ENCODE results near the gene PRXL2A. TPM values are rescaled to one million over a fixed set of nuclear protein-coding genes. Genes with fewer than 3 reads are reported as not detected.

Gene PRXL2A
- total and polyA plus RNA-seq, 2 experiments from 2014 or later, result 31.8 to 51.7 TPM

DNA sequence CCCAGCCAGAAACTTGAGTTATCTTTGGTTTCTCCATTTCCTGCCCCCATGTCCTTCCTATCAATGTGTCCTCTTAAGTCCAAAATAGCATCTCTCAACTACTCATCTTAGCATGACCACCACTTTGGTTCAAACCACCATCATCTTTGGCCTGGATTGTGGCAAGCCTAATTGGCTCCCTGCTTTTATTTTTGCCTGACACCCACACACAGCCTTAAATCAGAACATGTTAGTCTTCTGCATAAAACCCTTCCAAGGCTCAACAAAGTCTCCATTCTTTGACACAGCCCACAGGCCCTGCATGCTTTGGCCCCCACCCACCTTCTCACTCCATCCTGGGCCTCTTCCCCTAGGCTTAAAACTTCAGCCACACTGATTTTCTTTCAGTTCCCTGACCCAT lies 43.7 kb downstream of the PRXL2A start:
- Mint-ChIP-seq H3K4me1 (peaks cover 16% of the 10 kb centered on the region), H3K4me3 (no peak overlapping the region), H3K36me3 (ENCODE audit: low read depth) (no peaks in the 10 kb centered on the region; the same call in 2 of the 3 replicates), H3K27me3 (ENCODE audit: insufficient read depth, low read depth, poor library complexity) (peaks cover 12% of the 10 kb centered on the region), H3K27ac (no peak overlapping the region), H3K9me3 (no peaks in the 10 kb centered on the region)
- peaks cover 22% of the 10 kb centered on the region for H3K4me1 ChIP-seq (ENCODE audit: insufficient read depth)
- peaks cover 5% of the 10 kb centered on the region; the same call in 1 of the 2 replicates for H3K27me3 ChIP-seq (ENCODE audit: insufficient read depth)
- H3K4me3 ChIP-seq, result no peak overlapping the region
- no peak for TF ChIP-seq NANOG (IDR thresholded peaks at IDR 0.05; ENCODE audit: borderline replicate concordance)
- no peak for TF ChIP-seq CREB1 (CRISPR knock-in tag; IDR thresholded peaks at IDR 0.05; ENCODE audit: low read depth)
- TF ChIP-seq, protein P1, sequence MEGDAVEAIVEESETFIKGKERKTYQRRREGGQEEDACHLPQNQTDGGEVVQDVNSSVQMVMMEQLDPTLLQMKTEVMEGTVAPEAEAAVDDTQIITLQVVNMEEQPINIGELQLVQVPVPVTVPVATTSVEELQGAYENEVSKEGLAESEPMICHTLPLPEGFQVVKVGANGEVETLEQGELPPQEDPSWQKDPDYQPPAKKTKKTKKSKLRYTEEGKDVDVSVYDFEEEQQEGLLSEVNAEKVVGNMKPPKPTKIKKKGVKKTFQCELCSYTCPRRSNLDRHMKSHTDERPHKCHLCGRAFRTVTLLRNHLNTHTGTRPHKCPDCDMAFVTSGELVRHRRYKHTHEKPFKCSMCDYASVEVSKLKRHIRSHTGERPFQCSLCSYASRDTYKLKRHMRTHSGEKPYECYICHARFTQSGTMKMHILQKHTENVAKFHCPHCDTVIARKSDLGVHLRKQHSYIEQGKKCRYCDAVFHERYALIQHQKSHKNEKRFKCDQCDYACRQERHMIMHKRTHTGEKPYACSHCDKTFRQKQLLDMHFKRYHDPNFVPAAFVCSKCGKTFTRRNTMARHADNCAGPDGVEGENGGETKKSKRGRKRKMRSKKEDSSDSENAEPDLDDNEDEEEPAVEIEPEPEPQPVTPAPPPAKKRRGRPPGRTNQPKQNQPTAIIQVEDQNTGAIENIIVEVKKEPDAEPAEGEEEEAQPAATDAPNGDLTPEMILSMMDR (conservative IDR thresholded peaks at IDR 0.05; ENCODE audit: low read depth in 2 of 2), result no peak
- no peak for TF ChIP-seq JUNB (IDR thresholded peaks at IDR 0.05; ENCODE audit: unreplicated experiment)
- TF ChIP-seq, protein P2, sequence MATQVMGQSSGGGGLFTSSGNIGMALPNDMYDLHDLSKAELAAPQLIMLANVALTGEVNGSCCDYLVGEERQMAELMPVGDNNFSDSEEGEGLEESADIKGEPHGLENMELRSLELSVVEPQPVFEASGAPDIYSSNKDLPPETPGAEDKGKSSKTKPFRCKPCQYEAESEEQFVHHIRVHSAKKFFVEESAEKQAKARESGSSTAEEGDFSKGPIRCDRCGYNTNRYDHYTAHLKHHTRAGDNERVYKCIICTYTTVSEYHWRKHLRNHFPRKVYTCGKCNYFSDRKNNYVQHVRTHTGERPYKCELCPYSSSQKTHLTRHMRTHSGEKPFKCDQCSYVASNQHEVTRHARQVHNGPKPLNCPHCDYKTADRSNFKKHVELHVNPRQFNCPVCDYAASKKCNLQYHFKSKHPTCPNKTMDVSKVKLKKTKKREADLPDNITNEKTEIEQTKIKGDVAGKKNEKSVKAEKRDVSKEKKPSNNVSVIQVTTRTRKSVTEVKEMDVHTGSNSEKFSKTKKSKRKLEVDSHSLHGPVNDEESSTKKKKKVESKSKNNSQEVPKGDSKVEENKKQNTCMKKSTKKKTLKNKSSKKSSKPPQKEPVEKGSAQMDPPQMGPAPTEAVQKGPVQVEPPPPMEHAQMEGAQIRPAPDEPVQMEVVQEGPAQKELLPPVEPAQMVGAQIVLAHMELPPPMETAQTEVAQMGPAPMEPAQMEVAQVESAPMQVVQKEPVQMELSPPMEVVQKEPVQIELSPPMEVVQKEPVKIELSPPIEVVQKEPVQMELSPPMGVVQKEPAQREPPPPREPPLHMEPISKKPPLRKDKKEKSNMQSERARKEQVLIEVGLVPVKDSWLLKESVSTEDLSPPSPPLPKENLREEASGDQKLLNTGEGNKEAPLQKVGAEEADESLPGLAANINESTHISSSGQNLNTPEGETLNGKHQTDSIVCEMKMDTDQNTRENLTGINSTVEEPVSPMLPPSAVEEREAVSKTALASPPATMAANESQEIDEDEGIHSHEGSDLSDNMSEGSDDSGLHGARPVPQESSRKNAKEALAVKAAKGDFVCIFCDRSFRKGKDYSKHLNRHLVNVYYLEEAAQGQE (IDR thresholded peaks at IDR 0.05; ENCODE audit: unreplicated experiment), result no peak
- no peak for TF ChIP-seq ZNF331 (CRISPR knock-in tag; IDR thresholded peaks at IDR 0.05; ENCODE audit: low read depth)
- TF ChIP-seq, protein P3, sequence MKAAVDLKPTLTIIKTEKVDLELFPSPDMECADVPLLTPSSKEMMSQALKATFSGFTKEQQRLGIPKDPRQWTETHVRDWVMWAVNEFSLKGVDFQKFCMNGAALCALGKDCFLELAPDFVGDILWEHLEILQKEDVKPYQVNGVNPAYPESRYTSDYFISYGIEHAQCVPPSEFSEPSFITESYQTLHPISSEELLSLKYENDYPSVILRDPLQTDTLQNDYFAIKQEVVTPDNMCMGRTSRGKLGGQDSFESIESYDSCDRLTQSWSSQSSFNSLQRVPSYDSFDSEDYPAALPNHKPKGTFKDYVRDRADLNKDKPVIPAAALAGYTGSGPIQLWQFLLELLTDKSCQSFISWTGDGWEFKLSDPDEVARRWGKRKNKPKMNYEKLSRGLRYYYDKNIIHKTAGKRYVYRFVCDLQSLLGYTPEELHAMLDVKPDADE (IDR thresholded peaks at IDR 0.05), result no peak
- TF ChIP-seq ZNF114 (CRISPR knock-in tag; IDR thresholded peaks at IDR 0.05), result no peak
- no peak for TF ChIP-seq STAT1 (IDR thresholded peaks at IDR 0.05; ENCODE audit: unreplicated experiment)
- no peak for TF ChIP-seq EZH2phosphoT487 (IDR thresholded peaks at IDR 0.05; ENCODE audit: unreplicated experiment)
- TF ChIP-seq POLR2AphosphoS5 (IDR thresholded peaks at IDR 0.05; ENCODE audit: low read depth), result no peak
- no peak for TF ChIP-seq EZH2 (IDR thresholded peaks at IDR 0.05; ENCODE audit: low read depth, unreplicated experiment)
- TF ChIP-seq, protein P4, sequence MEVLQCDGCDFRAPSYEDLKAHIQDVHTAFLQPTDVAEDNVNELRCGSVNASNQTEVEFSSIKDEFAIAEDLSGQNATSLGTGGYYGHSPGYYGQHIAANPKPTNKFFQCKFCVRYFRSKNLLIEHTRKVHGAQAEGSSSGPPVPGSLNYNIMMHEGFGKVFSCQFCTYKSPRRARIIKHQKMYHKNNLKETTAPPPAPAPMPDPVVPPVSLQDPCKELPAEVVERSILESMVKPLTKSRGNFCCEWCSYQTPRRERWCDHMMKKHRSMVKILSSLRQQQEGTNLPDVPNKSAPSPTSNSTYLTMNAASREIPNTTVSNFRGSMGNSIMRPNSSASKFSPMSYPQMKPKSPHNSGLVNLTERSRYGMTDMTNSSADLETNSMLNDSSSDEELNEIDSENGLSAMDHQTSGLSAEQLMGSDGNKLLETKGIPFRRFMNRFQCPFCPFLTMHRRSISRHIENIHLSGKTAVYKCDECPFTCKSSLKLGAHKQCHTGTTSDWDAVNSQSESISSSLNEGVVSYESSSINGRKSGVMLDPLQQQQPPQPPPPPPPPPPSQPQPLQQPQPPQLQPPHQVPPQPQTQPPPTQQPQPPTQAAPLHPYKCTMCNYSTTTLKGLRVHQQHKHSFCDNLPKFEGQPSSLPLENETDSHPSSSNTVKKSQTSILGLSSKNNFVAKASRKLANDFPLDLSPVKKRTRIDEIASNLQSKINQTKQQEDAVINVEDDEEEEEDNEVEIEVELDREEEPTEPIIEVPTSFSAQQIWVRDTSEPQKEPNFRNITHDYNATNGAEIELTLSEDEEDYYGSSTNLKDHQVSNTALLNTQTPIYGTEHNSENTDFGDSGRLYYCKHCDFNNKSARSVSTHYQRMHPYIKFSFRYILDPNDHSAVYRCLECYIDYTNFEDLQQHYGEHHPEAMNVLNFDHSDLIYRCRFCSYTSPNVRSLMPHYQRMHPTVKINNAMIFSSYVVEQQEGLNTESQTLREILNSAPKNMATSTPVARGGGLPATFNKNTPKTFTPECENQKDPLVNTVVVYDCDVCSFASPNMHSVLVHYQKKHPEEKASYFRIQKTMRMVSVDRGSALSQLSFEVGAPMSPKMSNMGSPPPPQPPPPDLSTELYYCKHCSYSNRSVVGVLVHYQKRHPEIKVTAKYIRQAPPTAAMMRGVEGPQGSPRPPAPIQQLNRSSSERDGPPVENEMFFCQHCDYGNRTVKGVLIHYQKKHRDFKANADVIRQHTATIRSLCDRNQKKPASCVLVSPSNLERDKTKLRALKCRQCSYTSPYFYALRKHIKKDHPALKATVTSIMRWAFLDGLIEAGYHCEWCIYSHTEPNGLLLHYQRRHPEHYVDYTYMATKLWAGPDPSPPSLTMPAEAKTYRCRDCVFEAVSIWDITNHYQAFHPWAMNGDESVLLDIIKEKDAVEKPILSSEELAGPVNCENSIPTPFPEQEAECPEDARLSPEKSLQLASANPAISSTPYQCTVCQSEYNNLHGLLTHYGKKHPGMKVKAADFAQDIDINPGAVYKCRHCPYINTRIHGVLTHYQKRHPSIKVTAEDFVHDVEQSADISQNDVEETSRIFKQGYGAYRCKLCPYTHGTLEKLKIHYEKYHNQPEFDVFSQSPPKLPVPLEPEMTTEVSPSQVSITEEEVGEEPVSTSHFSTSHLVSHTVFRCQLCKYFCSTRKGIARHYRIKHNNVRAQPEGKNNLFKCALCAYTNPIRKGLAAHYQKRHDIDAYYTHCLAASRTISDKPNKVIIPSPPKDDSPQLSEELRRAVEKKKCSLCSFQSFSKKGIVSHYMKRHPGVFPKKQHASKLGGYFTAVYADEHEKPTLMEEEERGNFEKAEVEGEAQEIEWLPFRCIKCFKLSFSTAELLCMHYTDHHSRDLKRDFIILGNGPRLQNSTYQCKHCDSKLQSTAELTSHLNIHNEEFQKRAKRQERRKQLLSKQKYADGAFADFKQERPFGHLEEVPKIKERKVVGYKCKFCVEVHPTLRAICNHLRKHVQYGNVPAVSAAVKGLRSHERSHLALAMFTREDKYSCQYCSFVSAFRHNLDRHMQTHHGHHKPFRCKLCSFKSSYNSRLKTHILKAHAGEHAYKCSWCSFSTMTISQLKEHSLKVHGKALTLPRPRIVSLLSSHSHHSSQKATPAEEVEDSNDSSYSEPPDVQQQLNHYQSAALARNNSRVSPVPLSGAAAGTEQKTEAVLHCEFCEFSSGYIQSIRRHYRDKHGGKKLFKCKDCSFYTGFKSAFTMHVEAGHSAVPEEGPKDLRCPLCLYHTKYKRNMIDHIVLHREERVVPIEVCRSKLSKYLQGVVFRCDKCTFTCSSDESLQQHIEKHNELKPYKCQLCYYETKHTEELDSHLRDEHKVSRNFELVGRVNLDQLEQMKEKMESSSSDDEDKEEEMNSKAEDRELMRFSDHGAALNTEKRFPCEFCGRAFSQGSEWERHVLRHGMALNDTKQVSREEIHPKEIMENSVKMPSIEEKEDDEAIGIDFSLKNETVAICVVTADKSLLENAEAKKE (CRISPR knock-in tag; IDR thresholded peaks at IDR 0.05), result no peak
- DNase-seq (ENCODE audit: low spot score) (no peak), ATAC-seq (no peak)
- H4K20me1 ChIP-seq (replicated peaks; ENCODE audit: insufficient read depth), result peaks cover 19% of the 10 kb centered on the region
- 0 out of 2 replicates have a peak, but pooled peaks cover 6% of the 10 kb centered on the region for H3F3A ChIP-seq (replicated peaks; ENCODE audit: low read depth)
- H2AFZ ChIP-seq, result no peak overlapping the region
- 0 out of 2 replicates have a peak, but pooled peaks cover 7% of the 10 kb centered on the region for H3K9me2 ChIP-seq (ENCODE audit: insufficient read depth)
- no peak overlapping the region for H3K4me2 ChIP-seq
- H3K79me2 ChIP-seq (replicated peaks; ENCODE audit: insufficient read depth), result peaks cover 18% of the 10 kb centered on the region
- H3K36me3 ChIP-seq (ENCODE audit: insufficient read depth), result no peaks in the 10 kb centered on the region
- no peak overlapping the region for H3K27ac ChIP-seq (ENCODE audit: low read depth)

All from GM23338 (cell line).